ENCODE measurements around the gene PTPRD. TPM values are rescaled to one million over a fixed set of nuclear protein-coding genes. Genes with fewer than 3 reads are reported as not detected.

The PTPRD gene
- total RNA-seq, 1 experiment from 2014 or later, result 70.1 TPM

GRCh38 chr9:8280811-8281210, 2332.0 kb downstream of the PTPRD start:
- no peak for DNase-seq
- intact Hi-C loops (cut with micrococcal nuclease; ENCODE audit: unreplicated experiment), result no loop called here
- CTCF ChIA-PET, result no interaction called here
- no TSS peak for BruUV-seq (replicated peaks)
- POLR2A ChIA-PET, result no interaction called here
- H3K27ac Mint-ChIP-seq (ENCODE audit: unreplicated experiment), result no peak overlapping the region
- Histone ChIP-seq H3K4me3 (ENCODE audit: low read depth, low read length) (no peak overlapping the region), H3K36me3 (ENCODE audit: control insufficient read depth, insufficient read depth, low read length) (no peaks in the 10 kb centered on the region), H3K27me3 (replicated peaks; ENCODE audit: control insufficient read depth, insufficient read depth, low read length) (no peaks in the 10 kb centered on the region), H3K4me1 (no peaks in the 10 kb centered on the region), H3K9me3 (0 out of 2 replicates have a peak, but pooled peaks cover 1% of the 10 kb centered on the region)
- H3K36me3 Mint-ChIP-seq (ENCODE audit: insufficient read depth, unreplicated experiment), result no peaks in the 10 kb centered on the region
- no peaks in the 10 kb centered on the region for H3K4me1 Mint-ChIP-seq (ENCODE audit: low read depth, unreplicated experiment)
- no peaks in the 10 kb centered on the region for H3K27me3 Mint-ChIP-seq (ENCODE audit: insufficient read depth, unreplicated experiment)
- TF ChIP-seq CTCF (IDR thresholded peaks at IDR 0.05; ENCODE audit: insufficient read depth in 1 of 2, low read depth in 1 of 2, low read length in 1 of 2, severe bottlenecking in 1 of 2, unreplicated experiment in 1 of 2), result no peak
- no peaks in the 10 kb centered on the region for H3K9me3 Mint-ChIP-seq (ENCODE audit: unreplicated experiment)
- H3K4me3 Mint-ChIP-seq (ENCODE audit: unreplicated experiment), result no peak overlapping the region

- ChIA-PET POLR2A (no interaction called here), CTCF (no interaction called here)
- TF ChIP-seq CTCF (IDR thresholded peaks at IDR 0.05; ENCODE audit: insufficient read depth in 1 of 2, low read depth in 1 of 2, low read length in 1 of 2, severe bottlenecking in 1 of 2, unreplicated experiment in 1 of 2), result no peak
- no peaks in the 10 kb centered on the region for H3K4me1 Mint-ChIP-seq (ENCODE audit: low read depth, unreplicated experiment)
- H3K9me3 Mint-ChIP-seq (ENCODE audit: unreplicated experiment), result no peaks in the 10 kb centered on the region
- intact Hi-C loops (cut with micrococcal nuclease; ENCODE audit: unreplicated experiment), result no loop called here
- no peak for DNase-seq
- H3K4me3 Mint-ChIP-seq (ENCODE audit: unreplicated experiment), result no peak overlapping the region
- no peaks in the 10 kb centered on the region for H3K36me3 Mint-ChIP-seq (ENCODE audit: insufficient read depth, unreplicated experiment)
- Histone ChIP-seq H3K4me3 (ENCODE audit: low read depth, low read length) (no peak overlapping the region), H3K27me3 (replicated peaks; ENCODE audit: control insufficient read depth, insufficient read depth, low read length) (no peaks in the 10 kb centered on the region), H3K36me3 (ENCODE audit: control insufficient read depth, insufficient read depth, low read length) (no peaks in the 10 kb centered on the region), H3K9me3 (0 out of 2 replicates have a peak, but pooled peaks cover 3% of the 10 kb centered on the region), H3K4me1 (no peaks in the 10 kb centered on the region)
- no TSS peak for BruUV-seq (replicated peaks)
- H3K27ac Mint-ChIP-seq (ENCODE audit: unreplicated experiment), result no peak overlapping the region
- no peaks in the 10 kb centered on the region for H3K27me3 Mint-ChIP-seq (ENCODE audit: insufficient read depth, unreplicated experiment)
These were observed 2334.8 kb downstream of the PTPRD start for GRCh38 chr9:8278048-8278447.

- no peak overlapping the region for H3K4me3 Mint-ChIP-seq (ENCODE audit: unreplicated experiment)
- no peaks in the 10 kb centered on the region for H3K9me3 Mint-ChIP-seq (ENCODE audit: unreplicated experiment)
- no TSS peak for BruUV-seq (replicated peaks)
- no peaks in the 10 kb centered on the region for H3K36me3 ChIP-seq (ENCODE audit: control insufficient read depth, insufficient read depth, low read length)
- ChIA-PET CTCF (no interaction called here), POLR2A (no interaction called here)
- H3K4me1 Mint-ChIP-seq (ENCODE audit: low read depth, unreplicated experiment), result peaks cover 21% of the 10 kb centered on the region
- 0 out of 2 replicates have a peak, but pooled peaks cover 3% of the 10 kb centered on the region for H3K9me3 ChIP-seq
- intact Hi-C loops (cut with micrococcal nuclease; ENCODE audit: unreplicated experiment), result no loop called here
- H3K4me3 ChIP-seq (ENCODE audit: low read depth, low read length), result no peak overlapping the region
- no peaks in the 10 kb centered on the region for H3K27me3 Mint-ChIP-seq (ENCODE audit: insufficient read depth, unreplicated experiment)
- H3K4me1 ChIP-seq, result peaks cover 5% of the 10 kb centered on the region; the same call in 1 of the 2 replicates
- H3K27ac Mint-ChIP-seq (ENCODE audit: unreplicated experiment), result no peak overlapping the region
- no peaks in the 10 kb centered on the region for H3K27me3 ChIP-seq (replicated peaks; ENCODE audit: control insufficient read depth, insufficient read depth, low read length)
- H3K36me3 Mint-ChIP-seq (ENCODE audit: insufficient read depth, unreplicated experiment), result no peaks in the 10 kb centered on the region
- no peak for TF ChIP-seq CTCF (IDR thresholded peaks at IDR 0.05; ENCODE audit: insufficient read depth in 1 of 2, low read depth in 1 of 2, low read length in 1 of 2, severe bottlenecking in 1 of 2, unreplicated experiment in 1 of 2)
- no peak for DNase-seq
These were observed 2342.6 kb downstream of the PTPRD start for GRCh38 chr9:8270235-8270634.
